Fibroblast of lung (primary cell): Measurements from ENCODE around the gene ANKRD36B. TPM values are rescaled to one million over a fixed set of nuclear protein-coding genes. Genes with fewer than 3 reads are reported as not detected.
"Not testable (repeated sequence)": the region's sequence is repeated elsewhere in the genome, so short reads cannot be mapped to it uniquely, and the experiment has no call there.

Source experiments
- DNase-seq, 2 donors: peaks; one replicate each; pipeline versions ENCODE4 v3.0.0 to v3.0.0-alpha.2; 2010; ENCODE audit warnings: low read depth in 2 of 2
- H2AFZ ChIP-seq: 2 replicates; pipeline ENCODE4 v1.5.1; 2012; ENCODE audit warnings: low read length, control low read depth, inconsistent platforms
- H3K27ac ChIP-seq: 2 replicates; pipeline ENCODE4 v1.5.1; 2011; ENCODE audit warnings: low read length, control low read depth; ENCODE audit not compliant: insufficient read depth
- H3K27me3 ChIP-seq: 2 replicates; pipeline ENCODE4 v1.5.1; 2011; ENCODE audit warnings: mild to moderate bottlenecking, low read length; ENCODE audit not compliant: control insufficient read depth, insufficient read depth
- H3K36me3 ChIP-seq: 2 replicates; pipeline ENCODE4 v1.5.1; 2011; ENCODE audit warnings: low read length; ENCODE audit not compliant: control insufficient read depth, insufficient read depth
- H3K4me1 ChIP-seq: 2 replicates; pipeline ENCODE4 v1.5.1; 2011; ENCODE audit warnings: low read length; ENCODE audit not compliant: control insufficient read depth, insufficient read depth; ENCODE audit errors: extremely low read depth
- H3K4me2 ChIP-seq: 2 replicates; pipeline ENCODE4 v1.5.1; 2011; ENCODE audit warnings: low read length, control low read depth; ENCODE audit not compliant: insufficient read depth; ENCODE audit errors: extremely low read depth
- H3K4me3 ChIP-seq, 4 experiments: fragments of 200-600 bp in 1 of 4; sonication (generic) in 1 of 4; replicated peaks in 1 of 4; 2 replicates each; pipeline ENCODE4 v1.5.1; 2011 to 2016; ENCODE audit warnings: low read length in 4 of 4, low read depth in 3 of 4, mild to moderate bottlenecking in 3 of 4, control low read depth in 2 of 4, inconsistent platforms in 1 of 4, mixed read lengths in 1 of 4; ENCODE audit not compliant: insufficient read depth in 1 of 4; ENCODE audit errors: control extremely low read depth in 1 of 4
- H3K79me2 ChIP-seq: 2 replicates; pipeline ENCODE4 v1.5.1; 2012; ENCODE audit warnings: mild to moderate bottlenecking, low read length, inconsistent platforms; ENCODE audit not compliant: control insufficient read depth, insufficient read depth
- H3K9ac ChIP-seq: 2 replicates; pipeline ENCODE4 v1.5.1; 2011; ENCODE audit warnings: mild to moderate bottlenecking, low read length, control low read depth; ENCODE audit not compliant: insufficient read depth
- H3K9me3 ChIP-seq: 2 replicates; pipeline ENCODE4 v1.5.1; 2012; ENCODE audit warnings: low read depth, low read length; ENCODE audit not compliant: control insufficient read depth, insufficient read depth
- H4K20me1 ChIP-seq: 2 replicates; pipeline ENCODE4 v1.5.1; 2011; ENCODE audit warnings: low read length; ENCODE audit not compliant: control insufficient read depth, insufficient read depth; ENCODE audit errors: extremely low read depth
- CTCF ChIP-seq, 2 donors: IDR thresholded peaks in 1 of 2; conservative IDR thresholded peaks in 1 of 2; 1 replicate in 1 of 2; 2 replicates in 1 of 2; pipeline ENCODE4 v1.5.1; 2011 to 2012; ENCODE audit warnings: low read length in 2 of 2, control low read depth in 1 of 2, inconsistent platforms in 1 of 2, low read depth in 1 of 2, mild to moderate bottlenecking in 1 of 2
- polyA plus RNA-seq, 2 donors: library from polyadenylated mRNA; depleted of rRNA in 1 of 2; stranded (reverse) in 1 of 2; unstranded in 1 of 2; fragments of >200 nt; gene quantifications; 2 replicates each; pipeline ENCODE4 v1.2.1, GENCODE V29; 2011 to 2012; ENCODE audit warnings: missing spikeins in 1 of 2
- total RNA-seq: library from RNA; depleted of rRNA; stranded (reverse); fragments of >200 nt; gene quantifications from 2 replicates; pipeline ENCODE4 v1.2.1, GENCODE V29; 2014

The ANKRD36B gene
- total and polyA plus RNA-seq, 2 donors (not counting 1 experiment from before 2014, with no cell fraction given), result 4.7 to 23.1 TPM

GRCh38 chr2:97601537-97601936 lies 11.9 kb upstream of the ANKRD36B start:
- not testable (repeated sequence) for H2AFZ ChIP-seq, H3K9me3 ChIP-seq, H3K79me2 ChIP-seq, H3K27ac ChIP-seq, H3K9ac ChIP-seq, H4K20me1 ChIP-seq, H3K4me1 ChIP-seq, H3K27me3 ChIP-seq, H3K4me2 ChIP-seq, DNase-seq, H3K36me3 ChIP-seq, H3K4me3 ChIP-seq

GRCh38 chr2:97596180-97596579 lies 6.5 kb upstream of the ANKRD36B start:
- H3K27me3 ChIP-seq, H3K27ac ChIP-seq, H3K4me2 ChIP-seq, H3K9me3 ChIP-seq, H3K9ac ChIP-seq, DNase-seq, H3K36me3 ChIP-seq, H3K4me1 ChIP-seq, H3K4me3 ChIP-seq, H3K79me2 ChIP-seq, H2AFZ ChIP-seq, H4K20me1 ChIP-seq: not testable (repeated sequence)

GRCh38 chr2:97593520-97593919 lies 3.8 kb upstream of the ANKRD36B start:
- H3K4me3 ChIP-seq, H3K79me2 ChIP-seq, H3K4me1 ChIP-seq, H4K20me1 ChIP-seq, H3K36me3 ChIP-seq, H3K9ac ChIP-seq, H3K27ac ChIP-seq, H3K27me3 ChIP-seq, DNase-seq, H3K9me3 ChIP-seq, H2AFZ ChIP-seq, H3K4me2 ChIP-seq: not testable (repeated sequence)

- Histone ChIP-seq H3K9ac (peak overlapping the region; percentile 77), H3K27ac (peak overlapping the region; percentile 80), H2AFZ (peak overlapping the region; percentile 91), H3K4me3 (peak overlapping the region; percentile 52 to 64 (median 61)), H3K4me2 (peak overlapping the region; percentile 62)
- not testable (repeated sequence) for H3K36me3 ChIP-seq, H4K20me1 ChIP-seq, H3K4me1 ChIP-seq, H3K27me3 ChIP-seq, H3K9me3 ChIP-seq, H3K79me2 ChIP-seq
- peak; percentile 70 to 89 for DNase-seq
- peak; percentile 90 to 92 for TF ChIP-seq CTCF (conservative IDR thresholded peaks at IDR 0.05 in 1 of 2, IDR thresholded peaks at IDR 0.05 in 1 of 2; ENCODE audit: low read depth in 1 of 2, low read length in 2 of 2)
Observed at GRCh38 chr2:97590515-97591394, 1.1 kb upstream of the ANKRD36B start.

- H2AFZ ChIP-seq, result peak overlapping the region; percentile 78
- not testable (repeated sequence) for H3K36me3 ChIP-seq, H3K9me3 ChIP-seq, H3K79me2 ChIP-seq, H3K4me1 ChIP-seq, DNase-seq, H3K27me3 ChIP-seq, H3K27ac ChIP-seq, H4K20me1 ChIP-seq
- peak overlapping the region; percentile 59 for H3K9ac ChIP-seq
- peak overlapping the region; percentile 44 for H3K4me2 ChIP-seq
- H3K4me3 ChIP-seq, result peak overlapping the region; percentile 49 to 65 (median 62)
Observed at GRCh38 chr2:97589257-97589597, 450 bp downstream of the ANKRD36B start.

- not testable (repeated sequence) for H3K27me3 ChIP-seq, H3K9ac ChIP-seq, H3K9me3 ChIP-seq, H4K20me1 ChIP-seq, H2AFZ ChIP-seq, H3K79me2 ChIP-seq, H3K4me2 ChIP-seq, H3K4me1 ChIP-seq, H3K4me3 ChIP-seq, H3K36me3 ChIP-seq, H3K27ac ChIP-seq
- DNase-seq, result peak in 1 of 2 donors; percentile 45
Observed at GRCh38 chr2:97565674-97566073, 24.0 kb downstream of the ANKRD36B start.
